OCI-LY3 (cell line): ENCODE measurements around the gene CD4.

ENCODE experiments used
- CTCF ChIP-seq: fragments of 200-600, 300-600 bp; sonication (generic); IDR thresholded peaks from 2 replicates; pipeline ENCODE4 v1.5.1; 2014; ENCODE audit warnings: antibody characterized with exemption, low read length, low read depth
- EZH2phosphoT487 ChIP-seq: fragments of 200-600 bp; shearing (Covaris generic); IDR thresholded peaks from 2 replicates; pipeline ENCODE4 v1.6.1; 2018; ENCODE audit warnings: antibody characterized with exemption, mixed run types, low read depth

GRCh38 chr12:6817662-6818157, 28.4 kb downstream of the CD4 start:
- no peak for TF ChIP-seq CTCF
- no peak for TF ChIP-seq EZH2phosphoT487
